D721Med (cell line): ENCODE data around the gene FUOM.

Experiments
- DNase-seq: peaks from one replicate; pipeline ENCODE4 v3.0.0; 2011; ENCODE audit warnings: low spot score; ENCODE audit not compliant: insufficient read length
- FAIRE-seq: peaks from 2 replicates; lab custom pipeline; 2011; peaks lifted over from hg19 to GRCh38; lab: Jason Lieb, UNC
- CTCF ChIP-seq: IDR thresholded peaks from 2 replicates; pipeline ENCODE4 v1.5.1; 2012; ENCODE audit warnings: mild to moderate bottlenecking, control low read depth; ENCODE audit not compliant: insufficient read depth; ENCODE audit errors: missing control alignments

The FUOM gene

GRCh38 chr10:133306941-133307379 is 50.9 kb downstream of the FUOM start:
- DNase-seq = no peak
- no peak for FAIRE-seq
- TF ChIP-seq CTCF = no peak

- FAIRE-seq (no peak), DNase-seq (no peak)
- TF ChIP-seq CTCF = no peak
These were observed 51.7 kb downstream of the FUOM start for GRCh38 chr10:133306097-133306476.
